Measurements from ENCODE around the gene MTSS2. TPM values are rescaled to one million over a fixed set of nuclear protein-coding genes. Genes with fewer than 3 reads are reported as not detected.

Gene MTSS2
- total and polyA plus RNA-seq, 2 of the 8 experiments (the other 6 are each of a cell fraction or from before 2014, with no cell fraction given), result 23.3 to 36.7 TPM

- H4K20me1 ChIP-seq (replicated peaks in 1 of 2; ENCODE audit: control insufficient read depth in 1 of 2, insufficient read depth in 2 of 2, low read length in 2 of 2), result peaks cover 0 to 3% of the 10 kb centered on the region in 2 experiments
- 93% methylated on average over 13 of the region's 14 CpGs; no CpG with 5 or more reads in 1 of the 2 experiments for WGBS, 2 experiments (ENCODE audit: extremely low coverage in 1 of 2, insufficient coverage in 1 of 2, insufficient read length in 1 of 2, insufficient replicate concordance in 2 of 2, low coverage in 1 of 2, low lambda C conversion rate in 2 of 2, missing lambda C conversion rate in 1 of 2)
- H3K79me1 ChIP-seq (ENCODE audit: low read depth, low read length), result no peaks in the 10 kb centered on the region
- no peak overlapping the region for H3K14ac ChIP-seq (ENCODE audit: insufficient read length)
- no peak overlapping the region for H3K9ac ChIP-seq (replicated peaks in 1 of 4; ENCODE audit: extremely low read depth in 1 of 4, low read depth in 3 of 4, low read length in 3 of 4)
- H3K4me1 ChIP-seq (replicated peaks in 1 of 4; ENCODE audit: control insufficient read depth in 3 of 4, insufficient read depth in 4 of 4, low read length in 3 of 4), result peaks cover 0 to 11% (median 6%) of the 10 kb centered on the region in 4 experiments; a peak in 6 of 7 replicates
- no peak overlapping the region for H3K18ac ChIP-seq (ENCODE audit: extremely low read depth, low read length)
- no peak overlapping the region for H2BK20ac ChIP-seq (ENCODE audit: low read length)
- H3K4me3 ChIP-seq (ENCODE audit: extremely low read depth in 1 of 4, insufficient read depth in 2 of 4, low read depth in 3 of 4, low read length in 4 of 4), result no peak overlapping the region
- H4K91ac ChIP-seq (replicated peaks; ENCODE audit: insufficient read length, low read length), result no peak overlapping the region
- H3K79me2 ChIP-seq (ENCODE audit: control insufficient read depth in 1 of 2, insufficient read depth in 2 of 2, low read length in 2 of 2), result no peaks in the 10 kb centered on the region
- no peak overlapping the region for H3K56ac ChIP-seq (replicated peaks; ENCODE audit: insufficient read length, low read depth, low read length)
- H3K23ac ChIP-seq (ENCODE audit: insufficient read length), result no peak overlapping the region
- no peak overlapping the region for H2AFZ ChIP-seq (ENCODE audit: low read length)
- H3K4me2 ChIP-seq (ENCODE audit: insufficient read depth in 1 of 2, low read depth in 2 of 2, low read length in 2 of 2), result no peak overlapping the region
- no peak overlapping the region for H2BK120ac ChIP-seq (replicated peaks; ENCODE audit: low read depth, low read length)
- peaks cover 0 to 23% (median 4%) of the 10 kb centered on the region in 4 experiments; a peak in 4 of 8 replicates for H3K36me3 ChIP-seq (ENCODE audit: control insufficient read depth in 2 of 4, insufficient read depth in 4 of 4, low read length in 3 of 4)
- no peak overlapping the region for H3K4ac ChIP-seq (replicated peaks; ENCODE audit: insufficient read length, low read depth, low read length)
- no peak overlapping the region for H2BK12ac ChIP-seq (ENCODE audit: low read depth, low read length)
- POLR2A ChIA-PET (ENCODE audit: partially characterized antibody), result interaction anchor here (0.6 to 2.2 kb wide), 2 partner anchors 11 to 67 kb away, joined by 4 to 8 read pairs; no protein-coding TSS in a partner anchor
- H2AK5ac ChIP-seq (ENCODE audit: low read depth, low read length), result no peak overlapping the region
- CTCF ChIA-PET (ENCODE audit: partially characterized antibody), result interaction anchor here (1.4 to 1.9 kb wide), 2 partner anchors 15 to 106 kb away, joined by 7 to 8 read pairs; no protein-coding TSS in a partner anchor
- H4K5ac ChIP-seq (ENCODE audit: insufficient read length, low read depth, low read length), result no peak overlapping the region
- no peaks in the 10 kb centered on the region for H3K9me3 ChIP-seq (ENCODE audit: insufficient read depth in 2 of 2, low read depth in 1 of 2, low read length in 1 of 2)
- H4K8ac ChIP-seq (ENCODE audit: extremely low read depth, insufficient read depth, low read length), result peak overlapping the region; percentile 62; the same call in 1 of the 2 replicates
- DNase-seq (ENCODE audit: low read depth in 1 of 2, low spot score in 2 of 2), result no peak
- no peak for FAIRE-seq
- no peaks in the 10 kb centered on the region for H3K27me3 ChIP-seq (replicated peaks in 1 of 4; ENCODE audit: control insufficient read depth in 3 of 4, extremely low read depth in 1 of 4, insufficient read depth in 3 of 4, low read length in 3 of 4)
- no peak overlapping the region for H3K27ac ChIP-seq (ENCODE audit: low read depth, low read length)
- H2BK5ac ChIP-seq (ENCODE audit: low read depth, low read length), result no peak overlapping the region
- no peak overlapping the region for H2BK15ac ChIP-seq (ENCODE audit: low read length)
- H3K23me2 ChIP-seq (ENCODE audit: low read depth, low read length), result no peaks in the 10 kb centered on the region
- TF ChIP-seq SUZ12 (IDR thresholded peaks at IDR 0.05; ENCODE audit: low read length) (no peak), CTBP2 (IDR thresholded peaks at IDR 0.05; ENCODE audit: borderline replicate concordance, insufficient read depth, insufficient read length, low read length) (no peak), MAX (IDR thresholded peaks at IDR 0.05) (no peak), POLR2AphosphoS5 (IDR thresholded peaks at IDR 0.05; ENCODE audit: low read depth, low read length) (no peak)
Measured at GRCh38 chr16:70665113-70665694, 20.6 kb downstream of the MTSS2 start.

All from H1 (cell line).